WTC11 (cell line): Measurements from ENCODE around the gene IFT20.

Experiments used
- CREB1 ChIP-seq: sonication (generic); formaldehyde crosslinking; IDR thresholded peaks from 2 replicates; pipeline ENCODE4 v1.8.0; 2023; ENCODE audit warnings: mild to moderate bottlenecking, missing genetic modification reagents
- CTCF ChIP-seq: fragments of 200-600 bp; IDR thresholded peaks from 2 replicates; pipeline ENCODE4 v1.8.0; 2022; ENCODE audit warnings: antibody characterized with exemption
- E2F5 ChIP-seq: sonication (generic); formaldehyde crosslinking; IDR thresholded peaks from 2 replicates; pipeline ENCODE4 v1.8.1; 2022; ENCODE audit warnings: mild to moderate bottlenecking, moderate library complexity, missing genetic modification reagents
- GABPB1 ChIP-seq: sonication (generic); formaldehyde crosslinking; IDR thresholded peaks from 2 replicates; pipeline ENCODE4 v1.8.1; 2023; ENCODE audit warnings: mild to moderate bottlenecking, missing genetic modification reagents
- IRF1 ChIP-seq: sonication (generic); formaldehyde crosslinking; IDR thresholded peaks from 2 replicates; pipeline ENCODE4 v1.8.0; 2023; ENCODE audit warnings: missing genetic modification reagents
- STAT6 ChIP-seq: sonication (generic); formaldehyde crosslinking; conservative IDR thresholded peaks from 2 replicates; pipeline ENCODE4 v1.8.1; 2023; ENCODE audit warnings: mild to moderate bottlenecking, low read depth, missing genetic modification reagents, moderate library complexity
- TP53 ChIP-seq: sonication (generic); formaldehyde crosslinking; IDR thresholded peaks from 2 replicates; pipeline ENCODE4 v1.8.1; 2023; ENCODE audit warnings: mild to moderate bottlenecking, missing genetic modification reagents
- ZNF219 ChIP-seq: sonication (generic); formaldehyde crosslinking; IDR thresholded peaks from 2 replicates; pipeline ENCODE4 v1.8.0; 2023; ENCODE audit warnings: missing genetic modification reagents, mild to moderate bottlenecking, borderline replicate concordance

GRCh38 chr17:28298449-28298848 lies 36.8 kb downstream of the IFT20 start:
- TF ChIP-seq E2F5 (CRISPR knock-in tag) (no peak), CTCF (no peak), IRF1 (no peak), STAT6 (CRISPR knock-in tag) (no peak), CREB1 (no peak), GABPB1 (CRISPR knock-in tag) (no peak), ZNF219 (no peak), TP53 (CRISPR knock-in tag) (no peak)
